ENCODE results near the gene EIF3F. TPM values are rescaled to one million over a fixed set of nuclear protein-coding genes. Genes with fewer than 3 reads are reported as not detected.

EIF3F gene
- total RNA-seq, 2 donors from 2014 or later: 329 to 492 TPM

DNA sequence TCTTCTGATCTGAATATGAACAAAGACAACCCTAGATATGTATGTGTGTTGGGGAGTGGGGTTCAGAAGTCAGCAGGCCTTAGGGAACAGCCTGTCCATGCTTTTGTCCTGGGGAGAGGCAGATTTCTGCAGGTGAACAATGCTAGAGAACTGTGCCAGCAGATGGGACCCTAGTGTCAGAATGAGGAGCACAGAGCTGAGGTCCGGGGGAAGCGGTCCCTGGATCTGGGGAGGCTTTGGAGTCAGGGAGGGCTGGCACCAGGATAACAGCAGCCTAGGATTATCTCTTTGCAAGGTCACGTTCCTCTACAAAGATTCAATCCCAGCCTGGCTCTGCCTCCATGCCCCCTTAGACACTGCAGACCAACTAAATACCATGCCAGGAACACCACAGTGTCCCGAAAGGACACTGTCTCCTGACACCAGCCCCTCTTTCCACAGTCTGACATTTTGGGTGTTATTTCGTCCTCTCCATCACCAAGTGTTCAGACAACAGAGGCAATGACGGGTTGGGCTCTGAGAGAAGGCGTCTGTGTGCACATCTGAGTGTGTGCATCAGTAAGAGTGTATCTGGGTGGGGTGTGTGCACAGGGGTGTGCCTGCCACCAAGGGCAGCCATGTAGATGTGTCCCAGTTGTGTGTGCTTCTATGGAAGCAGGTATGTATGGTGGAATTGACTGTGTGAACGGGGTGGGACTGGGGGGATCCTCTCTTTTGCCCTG lies 43.5 kb downstream of the EIF3F start:
- ATAC-seq: no peak
- DNase-seq (ENCODE audit: low spot score in 2 of 2): no peak
- Mint-ChIP-seq H3K36me3 (no peaks in the 10 kb centered on the region), H3K27ac (no peak overlapping the region), H3K9me3 (no peaks in the 10 kb centered on the region)

DNA sequence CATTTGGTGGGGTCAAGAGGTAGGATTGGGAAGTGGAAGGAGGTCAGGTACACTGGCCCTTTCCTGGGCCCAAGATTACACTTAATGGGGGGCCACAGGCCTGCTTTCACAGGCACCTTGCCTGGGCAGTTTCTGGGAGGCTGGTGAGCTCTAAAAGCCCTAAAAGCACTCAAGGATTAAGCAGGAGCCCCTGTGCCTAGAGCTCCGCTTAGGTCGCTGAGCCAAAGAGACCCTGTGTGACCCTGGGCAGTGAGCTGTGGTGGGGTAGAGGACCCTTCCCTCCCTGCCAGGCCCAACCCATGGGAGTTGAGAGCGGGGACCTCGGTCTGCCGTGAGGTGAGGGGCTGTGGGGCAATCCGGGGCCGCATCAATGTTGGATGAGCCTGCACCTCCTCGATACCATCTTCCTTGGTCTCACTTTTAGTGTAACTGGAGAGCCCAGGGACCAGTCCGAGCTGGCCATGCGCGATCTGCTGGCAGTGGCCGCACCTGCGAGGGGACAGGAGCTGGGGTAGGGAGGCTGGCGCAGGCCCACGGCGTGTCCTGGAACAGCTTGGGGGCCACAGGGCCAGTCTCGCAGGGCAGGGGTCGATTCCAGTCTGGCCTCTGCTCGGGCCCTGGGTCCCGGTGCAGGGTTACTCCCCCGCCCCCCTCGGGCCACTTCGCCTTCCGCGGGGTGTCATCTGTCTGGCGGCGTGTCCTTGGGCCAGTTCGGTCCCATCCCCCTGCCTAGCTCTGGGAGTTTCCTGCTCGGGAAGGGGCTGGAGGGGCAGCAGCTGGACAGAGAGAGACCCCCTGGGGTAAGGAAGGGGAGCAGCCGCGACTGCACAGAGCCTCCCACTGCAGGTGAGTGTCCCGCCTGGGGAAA lies 44.3 kb downstream of the EIF3F start:
- no peak for DNase-seq (ENCODE audit: low spot score in 2 of 2)
- no peak overlapping the region for H3K27ac Mint-ChIP-seq

DNA sequence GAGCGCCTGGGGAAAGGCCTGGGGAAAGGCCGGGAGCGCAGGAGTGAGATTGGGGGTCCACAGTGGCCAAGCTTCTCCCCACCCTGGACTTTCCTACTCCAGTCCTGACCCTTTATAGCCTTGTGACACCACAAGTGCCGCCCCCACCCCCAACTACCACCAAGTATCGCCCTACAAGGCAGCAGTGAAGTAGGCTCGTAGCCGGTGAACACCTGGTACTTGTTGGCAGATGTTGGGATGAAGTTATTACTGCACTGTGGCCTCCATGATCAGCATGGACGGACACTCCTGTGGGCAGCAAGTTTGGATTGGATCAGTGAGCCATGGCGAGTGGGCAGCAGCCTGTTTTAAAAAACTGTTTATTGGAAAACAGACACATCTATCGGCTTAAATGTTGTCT lies 45.0 kb downstream of the EIF3F start:
- Mint-ChIP-seq H3K36me3 (no peaks in the 10 kb centered on the region), H3K9me3 (no peaks in the 10 kb centered on the region), H3K27ac (no peak overlapping the region)
- DNase-seq (ENCODE audit: low spot score in 2 of 2) (no peak), ATAC-seq (no peak)

More for the DNA sequence above, 44.3 kb downstream of the EIF3F start:
- ATAC-seq: no peak
- Mint-ChIP-seq H3K36me3 (no peaks in the 10 kb centered on the region), H3K9me3 (no peaks in the 10 kb centered on the region)

DNA sequence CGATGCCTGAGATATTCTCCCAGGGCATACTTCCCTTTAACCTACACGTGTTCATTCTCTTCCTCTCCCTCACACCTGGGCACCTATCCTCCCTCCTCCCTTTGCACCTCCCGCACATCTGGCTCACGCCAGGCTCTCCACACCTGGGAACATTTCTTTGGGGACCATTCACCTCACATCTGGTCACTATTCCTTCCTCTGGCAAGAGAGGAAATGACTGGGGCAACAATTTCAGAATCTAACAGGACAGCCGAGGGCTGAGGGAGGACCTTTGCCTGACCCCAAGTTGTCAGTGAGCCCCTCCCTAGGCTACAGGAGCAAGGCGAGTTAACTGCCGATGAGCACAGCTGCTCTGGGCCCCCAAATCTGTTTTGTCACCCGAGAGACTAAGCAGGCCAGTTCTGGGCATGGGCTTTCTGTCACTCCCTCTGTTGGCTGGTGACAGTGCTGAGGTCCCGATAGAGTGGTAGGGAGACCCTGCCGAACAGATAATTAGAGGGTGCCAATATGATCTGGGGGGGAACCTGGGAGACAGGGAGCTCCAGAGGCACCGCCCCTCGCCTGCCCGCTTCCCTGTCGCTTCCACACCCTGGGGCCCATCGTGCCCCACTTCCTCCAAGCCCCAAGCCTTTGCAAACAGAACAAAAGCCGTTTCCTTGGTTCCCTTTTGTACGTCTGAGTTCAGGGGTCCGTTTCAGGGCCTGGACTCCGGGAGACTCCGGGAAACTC lies 45.6 kb downstream of the EIF3F start:
- Mint-ChIP-seq H3K36me3 (no peaks in the 10 kb centered on the region), H3K27ac (no peak overlapping the region), H3K9me3 (no peaks in the 10 kb centered on the region)
- ATAC-seq (peak; percentile 21 to 27), DNase-seq (ENCODE audit: low spot score in 2 of 2) (no peak)

GRCh38 chr11:8033305-8034105 lies 46.4 kb downstream of the EIF3F start:
- ATAC-seq (peak; percentile 78 to 84), DNase-seq (ENCODE audit: low spot score in 2 of 2) (peak in 1 of 2 donors; percentile 60)
- no peaks in the 10 kb centered on the region for H3K9me3 Mint-ChIP-seq
- no peak overlapping the region for H3K27ac Mint-ChIP-seq
- no peaks in the 10 kb centered on the region for H3K36me3 Mint-ChIP-seq

- Mint-ChIP-seq H3K27ac (no peak overlapping the region), H3K9me3 (no peaks in the 10 kb centered on the region), H3K36me3 (no peaks in the 10 kb centered on the region)
- DNase-seq (ENCODE audit: low spot score in 2 of 2) (no peak), ATAC-seq (no peak)
These were observed 47.0 kb downstream of the EIF3F start for GRCh38 chr11:8034106-8034585.

DNA sequence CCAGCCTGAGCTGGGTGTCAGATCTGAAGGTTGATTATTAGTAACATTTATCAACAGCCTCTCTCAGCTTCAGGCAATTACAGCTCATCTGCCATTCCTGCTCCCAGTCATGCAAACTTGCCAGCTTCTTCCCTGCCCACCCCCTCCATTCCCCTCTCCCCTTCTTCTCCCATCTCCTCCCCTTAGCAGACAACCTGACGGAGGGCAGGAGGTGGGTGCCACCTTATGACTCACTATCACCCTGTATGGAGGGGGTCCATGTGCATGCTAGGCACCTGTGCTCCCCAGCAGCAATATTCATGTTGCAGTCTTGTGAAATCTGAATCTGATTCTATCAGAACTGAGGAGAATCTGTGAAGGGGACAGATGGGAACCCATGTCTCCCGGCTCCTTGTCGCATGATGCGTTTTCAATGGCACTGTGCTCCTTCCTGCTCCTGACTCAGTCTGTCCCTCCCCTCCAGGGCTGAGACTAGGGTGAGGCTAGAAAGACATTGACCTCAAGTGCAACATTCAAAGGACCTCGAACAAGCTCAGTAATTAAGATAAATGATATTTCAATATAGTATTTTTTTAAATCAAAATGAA lies 47.6 kb downstream of the EIF3F start:
- Mint-ChIP-seq H3K27ac (no peak overlapping the region), H3K9me3 (no peaks in the 10 kb centered on the region), H3K36me3 (no peaks in the 10 kb centered on the region)
- ATAC-seq (no peak), DNase-seq (ENCODE audit: low spot score in 2 of 2) (no peak)

DNA sequence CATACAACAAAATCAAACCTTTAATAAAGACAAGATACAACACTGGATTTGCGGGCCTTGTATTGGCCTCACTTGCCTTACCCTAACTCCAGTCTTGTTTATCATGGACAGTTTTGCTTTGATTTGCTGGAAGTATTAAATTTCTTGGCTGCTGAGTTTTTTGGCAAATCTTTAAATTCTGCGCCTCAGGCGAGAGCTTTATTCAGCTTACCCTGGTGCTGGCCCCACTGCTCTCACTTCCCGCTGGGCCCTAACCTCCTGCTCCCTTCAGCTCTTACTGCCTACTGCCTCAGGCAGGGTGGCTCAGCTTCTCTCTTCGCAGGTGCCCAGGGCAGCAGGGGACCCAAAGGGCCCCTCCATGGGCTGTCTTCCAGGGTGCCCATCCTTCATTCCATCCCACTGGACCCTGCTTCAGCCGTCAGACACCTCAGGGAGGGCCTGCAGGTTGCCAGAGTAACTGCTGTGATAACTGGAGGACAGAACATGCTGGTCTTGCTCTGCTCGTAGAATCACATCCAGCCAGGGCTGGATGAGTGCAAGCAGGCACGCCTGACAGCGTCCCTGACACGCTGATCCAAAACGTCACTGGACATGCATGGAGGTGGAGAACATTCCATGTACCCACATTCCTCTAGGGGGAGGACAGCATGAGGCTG lies 48.2 kb downstream of the EIF3F start:
- ATAC-seq (no peak), DNase-seq (ENCODE audit: low spot score in 2 of 2) (no peak)
- H3K27ac Mint-ChIP-seq: no peak overlapping the region
- H3K36me3 Mint-ChIP-seq: no peaks in the 10 kb centered on the region
- no peaks in the 10 kb centered on the region for H3K9me3 Mint-ChIP-seq

- no peaks in the 10 kb centered on the region for H3K9me3 Mint-ChIP-seq
- H3K27ac Mint-ChIP-seq: no peak overlapping the region
- ATAC-seq (no peak), DNase-seq (ENCODE audit: low spot score in 2 of 2) (no peak)
- H3K36me3 Mint-ChIP-seq: no peaks in the 10 kb centered on the region
These were observed 49.1 kb downstream of the EIF3F start for GRCh38 chr11:8036002-8036802.

DNA sequence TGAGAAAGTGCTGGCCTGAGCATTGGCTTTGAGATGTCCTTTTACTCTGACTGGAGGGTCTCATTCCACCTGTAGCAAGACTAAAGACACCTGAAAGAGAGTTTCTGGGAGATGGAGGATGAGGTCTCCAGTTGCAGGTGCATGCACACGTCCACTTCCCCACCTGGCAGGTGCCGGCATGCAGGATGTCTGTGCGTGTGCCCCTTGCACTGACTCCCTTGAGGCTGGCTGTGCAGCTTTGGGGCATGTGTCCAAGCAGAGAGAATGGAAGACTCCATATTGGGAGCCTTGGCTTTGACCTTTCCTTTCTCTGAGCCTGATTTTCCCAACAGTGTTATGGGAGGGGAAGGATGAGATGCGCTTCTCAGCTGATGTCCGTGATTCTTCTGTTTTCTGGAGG lies 49.8 kb downstream of the EIF3F start:
- DNase-seq (ENCODE audit: low spot score in 2 of 2) (no peak), ATAC-seq (no peak)
- H3K36me3 Mint-ChIP-seq: no peaks in the 10 kb centered on the region
- H3K9me3 Mint-ChIP-seq: no peaks in the 10 kb centered on the region
- H3K27ac Mint-ChIP-seq: no peak overlapping the region

GRCh38 chr11:8038393-8038792 lies 51.3 kb downstream of the EIF3F start:
- Mint-ChIP-seq H3K27ac (peak overlapping the region in 1 of 2 donors; percentile 31), H3K9me3 (no peaks in the 10 kb centered on the region), H3K36me3 (no peaks in the 10 kb centered on the region)
- ATAC-seq (no peak), DNase-seq (ENCODE audit: low spot score in 2 of 2) (no peak)

- ATAC-seq (no peak), DNase-seq (ENCODE audit: low spot score in 2 of 2) (no peak)
- no peak overlapping the region for H3K27ac Mint-ChIP-seq
- no peaks in the 10 kb centered on the region for H3K36me3 Mint-ChIP-seq
- no peaks in the 10 kb centered on the region for H3K9me3 Mint-ChIP-seq
These were observed 51.8 kb downstream of the EIF3F start for GRCh38 chr11:8038811-8039529.

- DNase-seq (ENCODE audit: low spot score in 2 of 2) (no peak), ATAC-seq (no peak)
- Mint-ChIP-seq H3K36me3 (no peaks in the 10 kb centered on the region), H3K9me3 (no peaks in the 10 kb centered on the region), H3K27ac (no peak overlapping the region)
These were observed 52.6 kb downstream of the EIF3F start for GRCh38 chr11:8039530-8040260.
